Measurements from ENCODE around the gene A3GALT2.

A3GALT2 gene

GRCh38 chr1:33273961-33274371 is 46.9 kb downstream of the A3GALT2 start:
- DNase-seq, result no peak
- no peak overlapping the region for H3K27ac Mint-ChIP-seq

GRCh38 chr1:33273406-33273805 is 47.5 kb downstream of the A3GALT2 start:
- H3K4me3 Mint-ChIP-seq, result no peak overlapping the region
- DNase-seq (no peak), ATAC-seq (no peak)
- no peaks in the 10 kb centered on the region for H3K9me3 Mint-ChIP-seq
- H3K27me3 Mint-ChIP-seq, result no peaks in the 10 kb centered on the region
- H3K27ac Mint-ChIP-seq, result peak overlapping the region; percentile 1
- H3K36me3 Mint-ChIP-seq (ENCODE audit: low read depth), result no peaks in the 10 kb centered on the region
- peaks cover 16% of the 10 kb centered on the region for H3K4me1 Mint-ChIP-seq

More at GRCh38 chr1:33273961-33274371, 46.9 kb downstream of the A3GALT2 start:
- Mint-ChIP-seq H3K9me3 (no peaks in the 10 kb centered on the region), H3K4me1 (peaks cover 16% of the 10 kb centered on the region), H3K4me3 (no peak overlapping the region), H3K36me3 (ENCODE audit: low read depth) (no peaks in the 10 kb centered on the region), H3K27me3 (no peaks in the 10 kb centered on the region)
- ATAC-seq, result no peak

GRCh38 chr1:33272930-33273329 is 48.0 kb downstream of the A3GALT2 start:
- no peak for ATAC-seq

DNA sequence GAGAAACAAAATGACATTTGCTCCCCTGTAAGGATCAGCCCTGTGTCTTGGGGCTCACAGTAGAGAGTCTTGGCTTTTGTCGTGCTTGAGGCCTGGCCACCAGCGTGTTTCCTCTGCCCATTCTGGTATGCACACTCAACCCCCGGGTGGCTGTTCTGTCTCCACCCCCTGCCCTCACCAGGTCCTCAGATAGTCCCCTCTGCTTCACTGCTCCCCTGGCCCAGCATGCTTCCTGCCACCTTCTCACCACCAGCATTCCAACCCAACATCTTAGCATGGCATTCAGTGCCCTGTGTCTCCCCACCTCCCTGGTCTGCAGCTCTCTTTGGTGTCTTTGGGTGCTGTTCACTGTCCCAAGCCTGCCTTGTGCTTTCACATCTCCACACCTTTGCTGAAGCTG is 48.4 kb downstream of the A3GALT2 start:
- DNase-seq (no peak), ATAC-seq (no peak)
- Mint-ChIP-seq H3K4me1 (peaks cover 16% of the 10 kb centered on the region), H3K27me3 (no peaks in the 10 kb centered on the region), H3K9me3 (no peaks in the 10 kb centered on the region), H3K27ac (peak overlapping the region; percentile 1), H3K4me3 (no peak overlapping the region), H3K36me3 (ENCODE audit: low read depth) (no peaks in the 10 kb centered on the region)

More at GRCh38 chr1:33272930-33273329, 48.0 kb downstream of the A3GALT2 start:
- H3K4me1 Mint-ChIP-seq, result peaks cover 16% of the 10 kb centered on the region
- H3K4me3 Mint-ChIP-seq, result no peak overlapping the region
- no peaks in the 10 kb centered on the region for H3K36me3 Mint-ChIP-seq (ENCODE audit: low read depth)
- peak overlapping the region; percentile 1 for H3K27ac Mint-ChIP-seq
- no peaks in the 10 kb centered on the region for H3K9me3 Mint-ChIP-seq
- no peak for DNase-seq
- no peaks in the 10 kb centered on the region for H3K27me3 Mint-ChIP-seq

- H3K9me3 Mint-ChIP-seq, result no peaks in the 10 kb centered on the region
- no peak overlapping the region for H3K27ac Mint-ChIP-seq
- ATAC-seq, result no peak
- peaks cover 16% of the 10 kb centered on the region for H3K4me1 Mint-ChIP-seq
- H3K27me3 Mint-ChIP-seq, result no peaks in the 10 kb centered on the region
- H3K36me3 Mint-ChIP-seq (ENCODE audit: low read depth), result no peaks in the 10 kb centered on the region
- no peak overlapping the region for H3K4me3 Mint-ChIP-seq
- DNase-seq, result no peak
Observed at GRCh38 chr1:33271666-33272505, 49.0 kb downstream of the A3GALT2 start.

GRCh38 chr1:33270808-33271465 is 50.0 kb downstream of the A3GALT2 start:
- H3K27me3 Mint-ChIP-seq, result no peaks in the 10 kb centered on the region
- no peaks in the 10 kb centered on the region for H3K9me3 Mint-ChIP-seq
- ATAC-seq (no peak), DNase-seq (no peak)
- H3K36me3 Mint-ChIP-seq (ENCODE audit: low read depth), result no peaks in the 10 kb centered on the region
- H3K27ac Mint-ChIP-seq, result no peak overlapping the region
- no peak overlapping the region for H3K4me3 Mint-ChIP-seq
- peaks cover 16% of the 10 kb centered on the region for H3K4me1 Mint-ChIP-seq

GRCh38 chr1:33270379-33270778 is 50.5 kb downstream of the A3GALT2 start:
- H3K27ac Mint-ChIP-seq, result no peak overlapping the region
- H3K4me3 Mint-ChIP-seq, result no peak overlapping the region
- no peaks in the 10 kb centered on the region for H3K27me3 Mint-ChIP-seq
- DNase-seq (no peak), ATAC-seq (no peak)
- H3K4me1 Mint-ChIP-seq, result peaks cover 16% of the 10 kb centered on the region
- no peaks in the 10 kb centered on the region for H3K9me3 Mint-ChIP-seq
- no peaks in the 10 kb centered on the region for H3K36me3 Mint-ChIP-seq (ENCODE audit: low read depth)

DNA sequence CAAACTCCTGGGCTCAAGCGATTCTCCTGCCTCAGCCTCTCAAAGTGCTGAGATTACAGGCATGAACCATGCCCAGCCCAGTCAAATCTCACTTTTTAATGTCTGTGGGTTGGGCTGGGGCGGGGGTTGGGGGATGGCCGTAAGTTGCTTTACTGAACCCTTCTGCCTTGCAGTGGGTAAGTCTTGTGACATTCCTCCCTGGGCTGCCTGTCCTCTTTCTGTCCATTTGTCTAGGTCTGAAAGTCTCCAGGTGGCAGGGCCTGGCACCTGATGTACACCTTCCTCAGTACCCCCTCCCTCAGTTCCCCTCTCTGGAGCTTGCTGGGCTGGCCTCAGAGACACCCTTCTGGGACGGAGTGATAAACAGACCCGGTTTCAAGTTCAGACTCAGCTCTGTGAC is 51.3 kb downstream of the A3GALT2 start:
- Mint-ChIP-seq H3K9me3 (no peaks in the 10 kb centered on the region), H3K36me3 (ENCODE audit: low read depth) (no peaks in the 10 kb centered on the region), H3K4me3 (no peak overlapping the region), H3K27ac (no peak overlapping the region), H3K4me1 (peaks cover 16% of the 10 kb centered on the region), H3K27me3 (no peaks in the 10 kb centered on the region)
- DNase-seq (no peak), ATAC-seq (no peak)

DNA sequence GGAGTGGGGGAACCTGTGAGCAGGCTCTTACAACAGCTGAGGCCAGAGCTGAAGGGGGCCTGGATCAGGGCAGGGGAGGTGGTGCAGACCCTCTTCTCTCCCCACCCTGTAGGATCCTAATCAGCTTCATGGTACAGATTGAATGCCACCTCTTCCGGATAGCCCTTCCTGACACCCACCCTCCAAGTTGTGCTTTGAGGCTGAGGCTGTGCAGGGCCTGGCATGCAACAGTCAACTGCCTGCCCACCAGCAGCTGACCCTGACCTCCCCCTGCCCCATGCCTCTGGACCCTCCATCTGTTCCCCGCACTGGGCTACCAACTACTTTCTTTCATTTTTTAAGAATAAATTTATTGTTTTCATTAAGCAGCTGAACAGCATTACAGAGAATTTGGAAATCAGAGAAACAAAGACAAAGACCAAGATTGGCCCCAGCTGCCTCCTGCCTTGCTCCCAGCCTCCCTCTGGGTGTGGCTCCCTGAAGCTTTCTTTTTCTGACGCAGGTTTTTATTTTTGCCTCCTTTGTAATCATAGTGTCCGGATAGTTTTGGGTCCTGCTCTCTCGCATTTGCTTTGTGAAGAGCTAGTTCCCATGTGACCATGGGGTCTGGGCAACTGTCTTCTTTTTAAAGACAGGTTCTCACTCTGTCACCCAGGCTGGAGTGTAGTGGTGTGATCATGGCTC is 51.8 kb downstream of the A3GALT2 start:
- Mint-ChIP-seq H3K4me1 (peaks cover 16% of the 10 kb centered on the region), H3K27ac (no peak overlapping the region)

GRCh38 chr1:33268457-33268856 is 52.4 kb downstream of the A3GALT2 start:
- no peak overlapping the region for H3K4me3 Mint-ChIP-seq
- no peak overlapping the region for H3K27ac Mint-ChIP-seq
- ATAC-seq (no peak), DNase-seq (no peak)
- no peaks in the 10 kb centered on the region for H3K9me3 Mint-ChIP-seq
- no peaks in the 10 kb centered on the region for H3K36me3 Mint-ChIP-seq (ENCODE audit: low read depth)
- no peaks in the 10 kb centered on the region for H3K27me3 Mint-ChIP-seq
- peaks cover 14% of the 10 kb centered on the region for H3K4me1 Mint-ChIP-seq

More for the DNA sequence above, 51.8 kb downstream of the A3GALT2 start:
- DNase-seq (no peak), ATAC-seq (no peak)
- Mint-ChIP-seq H3K27me3 (no peaks in the 10 kb centered on the region), H3K4me3 (no peak overlapping the region), H3K9me3 (no peaks in the 10 kb centered on the region), H3K36me3 (ENCODE audit: low read depth) (no peaks in the 10 kb centered on the region)

DNA sequence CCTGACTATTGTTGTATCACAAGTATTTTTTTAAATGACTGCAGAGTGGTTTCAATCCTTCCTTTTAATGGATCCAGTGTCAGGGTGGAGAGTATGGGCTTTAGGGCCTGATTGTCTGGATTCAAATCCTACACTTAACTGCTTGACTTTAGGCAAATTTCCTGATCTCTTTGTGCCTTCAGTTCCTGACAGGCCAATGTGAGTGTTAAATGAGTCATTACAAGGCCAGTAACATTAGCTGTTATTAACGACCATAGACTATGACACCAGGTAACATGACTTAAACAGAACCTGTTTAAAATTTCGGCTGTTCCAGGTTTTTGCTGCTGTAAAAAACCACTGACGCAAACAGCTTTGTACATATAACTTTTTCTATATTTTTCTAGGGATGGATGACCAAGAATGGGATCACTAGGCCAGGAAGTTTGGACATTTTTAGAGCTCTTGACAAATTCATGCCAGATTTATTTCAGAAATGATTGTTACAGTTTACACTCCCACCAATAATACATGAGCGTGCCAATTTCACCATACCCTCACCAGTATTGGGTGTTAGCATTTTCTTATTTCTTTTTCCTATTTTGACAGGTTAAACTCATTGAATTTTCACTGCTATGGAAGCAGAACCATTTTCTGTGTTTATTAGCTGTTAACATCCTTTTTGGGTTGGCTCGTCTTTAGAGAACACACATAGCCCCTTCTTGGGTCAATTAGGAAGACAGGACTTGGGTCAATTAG is 53.3 kb downstream of the A3GALT2 start:
- H3K9me3 Mint-ChIP-seq, result no peaks in the 10 kb centered on the region
- DNase-seq, result no peak
- no peak for ATAC-seq
- peaks cover 6% of the 10 kb centered on the region for H3K4me1 Mint-ChIP-seq
- H3K36me3 Mint-ChIP-seq (ENCODE audit: low read depth), result no peaks in the 10 kb centered on the region
- no peak overlapping the region for H3K27ac Mint-ChIP-seq
- H3K4me3 Mint-ChIP-seq, result no peak overlapping the region
- no peaks in the 10 kb centered on the region for H3K27me3 Mint-ChIP-seq

DNA sequence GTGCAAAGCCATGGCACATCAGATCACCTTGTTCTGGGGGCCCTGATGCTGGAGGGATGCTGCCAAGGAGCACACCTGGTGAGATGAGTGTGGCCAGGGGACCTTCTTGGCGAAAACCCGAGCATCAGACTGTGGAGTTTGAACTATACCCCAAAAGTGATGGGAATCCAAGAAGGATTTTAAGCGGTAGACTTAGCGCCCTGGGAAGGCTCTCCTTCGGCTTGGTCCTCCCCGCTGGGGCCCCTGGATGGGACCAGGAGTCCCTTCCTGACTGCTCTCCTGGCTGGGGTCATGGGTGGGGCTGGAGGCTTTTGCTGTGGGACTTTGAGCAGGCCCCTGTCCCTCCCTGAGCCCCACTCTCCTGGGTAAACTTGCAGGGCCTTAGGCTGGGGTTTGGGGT is 54.1 kb downstream of the A3GALT2 start:
- Mint-ChIP-seq H3K4me1 (peaks cover 4% of the 10 kb centered on the region), H3K27me3 (no peaks in the 10 kb centered on the region), H3K4me3 (no peak overlapping the region), H3K36me3 (ENCODE audit: low read depth) (no peaks in the 10 kb centered on the region), H3K27ac (no peak overlapping the region), H3K9me3 (no peaks in the 10 kb centered on the region)
- DNase-seq, result no peak
- ATAC-seq, result no peak

DNA sequence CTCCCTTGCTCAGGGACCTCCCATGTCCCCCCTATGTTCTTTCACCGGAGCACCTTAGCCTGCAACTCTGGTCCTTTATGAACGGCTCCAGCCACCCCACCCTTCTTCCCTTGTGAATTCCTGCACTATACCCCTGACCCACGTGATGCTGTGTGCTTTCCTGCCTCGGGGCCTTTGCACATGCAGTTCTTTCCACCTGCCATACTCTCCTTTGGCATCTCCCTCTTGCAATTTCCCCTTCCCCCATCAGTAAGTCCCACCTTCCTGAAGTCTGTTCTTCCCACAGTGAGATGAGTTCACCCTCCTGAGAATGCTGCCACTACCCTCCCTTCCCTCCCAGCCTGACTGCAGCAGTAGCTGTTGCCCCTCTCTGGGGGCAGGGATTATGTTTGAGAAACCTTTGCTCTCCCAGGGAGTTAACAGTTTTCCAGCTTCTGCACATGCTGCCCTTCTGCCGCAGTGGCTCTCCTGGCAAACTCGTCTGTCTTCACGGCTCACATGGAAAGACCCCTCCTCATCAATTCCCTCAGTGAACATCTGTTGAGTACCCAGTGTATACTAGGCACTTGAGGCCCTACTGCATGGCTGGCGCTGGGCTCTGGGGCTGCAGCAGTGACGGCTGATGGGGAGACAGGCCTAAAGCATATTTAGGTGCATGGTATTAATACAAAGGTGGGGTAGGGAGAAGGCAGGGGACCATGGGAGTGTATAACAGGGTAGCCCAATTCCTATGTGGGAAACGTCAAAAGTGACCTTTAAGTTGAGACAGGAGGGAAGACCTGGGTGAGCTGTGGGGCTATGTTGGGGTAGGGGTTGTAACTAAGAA is 54.9 kb downstream of the A3GALT2 start:
- DNase-seq (no peak), ATAC-seq (no peak)
- H3K9me3 Mint-ChIP-seq, result no peaks in the 10 kb centered on the region
- H3K4me1 Mint-ChIP-seq, result peaks cover 2% of the 10 kb centered on the region
- no peak overlapping the region for H3K4me3 Mint-ChIP-seq
- H3K27me3 Mint-ChIP-seq, result no peaks in the 10 kb centered on the region
- no peak overlapping the region for H3K27ac Mint-ChIP-seq
- no peaks in the 10 kb centered on the region for H3K36me3 Mint-ChIP-seq (ENCODE audit: low read depth)
